HEK293T (cell line): ENCODE results near the gene ASPRV1.

Source experiments
- BHLHE40 ChIP-seq: fragments of 450-650 bp; IDR thresholded peaks from 2 replicates; pipeline ENCODE4 v1.6.1; 2016; ENCODE audit warnings: mild to moderate bottlenecking, moderate library complexity, borderline replicate concordance
- ELF4 ChIP-seq: fragments of 450-650 bp; IDR thresholded peaks from 2 replicates; pipeline ENCODE4 v1.6.1; 2017; ENCODE audit warnings: antibody characterized with exemption
- FOXM1 ChIP-seq: fragments of 450-650 bp; IDR thresholded peaks from 2 replicates; pipeline ENCODE4 v1.6.1; 2017; ENCODE audit warnings: mild to moderate bottlenecking, borderline replicate concordance
- LEF1 ChIP-seq: fragments of 450-650 bp; IDR thresholded peaks from 2 replicates; pipeline ENCODE4 v1.6.1; 2017; ENCODE audit warnings: mild to moderate bottlenecking, borderline replicate concordance
- SP1 ChIP-seq: fragments of 450-650 bp; IDR thresholded peaks from 2 replicates; pipeline ENCODE4 v1.6.1; 2017
- SUZ12 ChIP-seq: fragments of 450-650 bp; IDR thresholded peaks from 2 replicates; pipeline ENCODE4 v1.6.1; 2016; ENCODE audit warnings: mild to moderate bottlenecking

DNA sequence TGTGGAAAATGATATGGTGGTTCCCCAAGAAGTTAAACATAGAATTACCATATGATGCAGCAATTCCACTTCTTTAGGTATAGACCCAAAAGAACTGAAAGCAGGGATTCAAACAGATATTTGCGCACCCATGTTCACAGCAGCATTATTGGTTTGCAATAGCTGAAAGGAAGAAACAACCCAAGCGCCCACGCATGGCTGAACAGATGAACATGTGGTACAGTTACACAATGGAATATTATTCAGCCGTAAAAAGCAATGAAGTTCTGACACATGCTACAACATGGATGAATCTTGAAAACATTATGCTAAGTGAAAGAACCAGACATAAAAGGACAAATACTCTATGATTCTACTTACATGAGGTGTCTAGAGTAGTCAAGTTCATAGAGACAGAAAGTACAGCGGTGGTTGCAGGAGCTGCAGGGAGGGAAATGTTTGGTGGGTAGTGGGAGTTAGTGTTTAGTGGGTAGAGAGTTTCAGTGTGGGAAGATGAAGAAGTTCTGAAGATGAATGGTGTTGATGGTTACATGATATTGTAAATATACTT lies 26.7 kb upstream of the ASPRV1 start:
- TF ChIP-seq SUZ12, result no peak
- TF ChIP-seq BHLHE40, result no peak
- no peak for TF ChIP-seq FOXM1
- no peak for TF ChIP-seq SP1
- no peak for TF ChIP-seq ELF4
- TF ChIP-seq LEF1, result no peak
